ENCODE results near the gene NFATC2IP.
A peak's percentile ranks its signal among the peaks of the same experiment; 100 is the strongest.

Gene NFATC2IP

DNA sequence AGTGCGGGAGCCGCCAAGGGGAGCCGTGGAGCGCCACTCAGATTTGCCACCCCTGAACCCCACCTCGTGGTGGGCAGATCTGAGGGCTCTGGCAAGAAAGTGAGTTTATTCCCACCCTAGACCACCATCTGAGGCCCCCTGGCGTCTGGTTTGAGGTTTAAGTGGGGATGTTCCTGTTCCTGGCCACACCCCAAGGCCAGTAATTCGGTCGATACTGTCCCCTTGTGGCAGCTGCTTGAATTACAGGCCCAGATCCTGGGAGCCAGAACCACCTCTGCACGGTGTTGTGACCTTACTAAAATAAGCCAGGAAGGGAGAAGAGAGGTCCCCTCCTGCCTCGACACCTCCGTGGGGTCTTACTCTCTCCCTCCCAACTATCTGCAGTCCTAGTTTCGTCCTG, 30.8 kb downstream of the NFATC2IP start:
- DNase-seq (ENCODE audit: low read depth, low spot score), result no peak
- ChIA-PET CTCF (interaction anchor here (1.2 kb wide), 1 partner anchor 29 kb away, joined by 3 read pairs; no protein-coding TSS in a partner anchor), POLR2A (no interaction called here)
- H3K4me3 ChIP-seq (ENCODE audit: low read depth, low read length), result no peak overlapping the region
- TF ChIP-seq, protein P1, sequence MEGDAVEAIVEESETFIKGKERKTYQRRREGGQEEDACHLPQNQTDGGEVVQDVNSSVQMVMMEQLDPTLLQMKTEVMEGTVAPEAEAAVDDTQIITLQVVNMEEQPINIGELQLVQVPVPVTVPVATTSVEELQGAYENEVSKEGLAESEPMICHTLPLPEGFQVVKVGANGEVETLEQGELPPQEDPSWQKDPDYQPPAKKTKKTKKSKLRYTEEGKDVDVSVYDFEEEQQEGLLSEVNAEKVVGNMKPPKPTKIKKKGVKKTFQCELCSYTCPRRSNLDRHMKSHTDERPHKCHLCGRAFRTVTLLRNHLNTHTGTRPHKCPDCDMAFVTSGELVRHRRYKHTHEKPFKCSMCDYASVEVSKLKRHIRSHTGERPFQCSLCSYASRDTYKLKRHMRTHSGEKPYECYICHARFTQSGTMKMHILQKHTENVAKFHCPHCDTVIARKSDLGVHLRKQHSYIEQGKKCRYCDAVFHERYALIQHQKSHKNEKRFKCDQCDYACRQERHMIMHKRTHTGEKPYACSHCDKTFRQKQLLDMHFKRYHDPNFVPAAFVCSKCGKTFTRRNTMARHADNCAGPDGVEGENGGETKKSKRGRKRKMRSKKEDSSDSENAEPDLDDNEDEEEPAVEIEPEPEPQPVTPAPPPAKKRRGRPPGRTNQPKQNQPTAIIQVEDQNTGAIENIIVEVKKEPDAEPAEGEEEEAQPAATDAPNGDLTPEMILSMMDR (IDR thresholded peaks at IDR 0.05; ENCODE audit: insufficient read depth, low read length, missing control alignments), result peak; percentile 39

DNA sequence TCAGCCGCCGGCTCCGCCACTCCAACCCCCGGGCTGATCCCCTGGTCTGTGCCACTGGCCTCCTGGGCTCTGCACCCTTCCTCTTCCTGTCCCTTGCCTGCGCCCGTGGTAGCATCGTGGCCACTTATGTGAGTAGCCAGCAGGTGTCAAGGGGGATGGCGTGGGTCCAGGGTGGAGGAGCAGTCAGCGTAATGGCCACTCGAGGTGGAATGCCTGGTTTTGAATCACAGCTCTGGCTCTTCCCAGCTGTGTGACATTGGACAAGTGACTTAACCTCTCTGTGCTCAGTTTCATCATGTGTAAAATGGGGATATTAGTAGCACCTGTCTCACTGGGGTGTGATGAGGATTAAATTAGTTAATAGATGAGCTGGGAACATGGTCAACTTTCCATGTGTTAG, 31.7 kb downstream of the NFATC2IP start:
- DNase-seq (ENCODE audit: low read depth, low spot score), result no peak
- ChIA-PET CTCF (interaction anchor here (0.8 to 1.0 kb wide), 2 partner anchors 9 to 10 kb away, joined by 3 read pairs; no protein-coding TSS in a partner anchor), POLR2A (no interaction called here)
- no peak overlapping the region for H3K4me3 ChIP-seq (ENCODE audit: low read depth, low read length)
- TF ChIP-seq, protein P1 (IDR thresholded peaks at IDR 0.05; ENCODE audit: insufficient read depth, low read length, missing control alignments), result no peak

DNA sequence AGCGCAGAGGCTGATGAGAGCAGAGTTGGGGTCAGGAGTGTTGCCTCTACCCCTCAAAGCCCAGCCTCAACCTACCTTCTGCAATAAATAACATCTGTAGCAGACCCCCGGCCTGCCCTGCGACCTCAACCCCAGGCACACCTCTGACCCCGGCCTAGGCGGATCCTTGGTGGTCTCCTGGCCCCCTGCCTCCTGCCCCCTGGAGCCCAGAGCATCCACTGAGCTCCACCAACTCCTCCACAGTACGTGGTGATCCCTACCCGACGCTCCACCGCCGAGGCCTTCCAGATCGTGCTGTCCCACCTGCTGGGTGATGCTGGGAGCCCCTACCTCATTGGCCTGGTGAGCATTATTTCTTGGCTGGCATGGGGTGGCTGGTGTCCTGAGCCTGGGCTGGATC, 32.2 kb downstream of the NFATC2IP start:
- ChIA-PET POLR2A (no interaction called here), CTCF (interaction anchor here (0.8 to 1.0 kb wide), 2 partner anchors 9 kb away, joined by 3 read pairs; no protein-coding TSS in a partner anchor)
- no peak overlapping the region for H3K4me3 ChIP-seq (ENCODE audit: low read depth, low read length)
- no peak for DNase-seq (ENCODE audit: low read depth, low spot score)
- TF ChIP-seq, protein P1 (IDR thresholded peaks at IDR 0.05; ENCODE audit: insufficient read depth, low read length, missing control alignments), result no peak

DNA sequence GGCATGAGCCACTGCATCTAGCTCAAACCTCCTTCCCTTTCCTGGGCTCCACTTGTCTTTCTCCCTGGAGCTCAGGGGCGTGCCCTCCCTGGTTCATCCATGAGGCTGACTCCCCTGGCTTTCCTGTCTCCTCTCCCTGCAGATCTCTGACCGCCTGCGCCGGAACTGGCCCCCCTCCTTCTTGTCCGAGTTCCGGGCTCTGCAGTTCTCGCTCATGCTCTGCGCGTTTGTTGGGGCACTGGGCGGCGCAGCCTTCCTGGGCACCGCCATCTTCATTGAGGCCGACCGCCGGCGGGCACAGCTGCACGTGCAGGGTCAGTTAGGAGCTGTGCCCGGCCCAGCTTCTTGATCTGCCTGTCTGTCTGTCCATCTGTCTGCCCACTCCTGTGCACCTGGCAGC, 32.9 kb downstream of the NFATC2IP start:
- CTCF ChIA-PET, result interaction anchor here (1.0 kb wide), 1 partner anchor 8 kb away, joined by 3 read pairs; no protein-coding TSS in a partner anchor
- no peak for DNase-seq (ENCODE audit: low read depth, low spot score)
- no peak overlapping the region for H3K4me3 ChIP-seq (ENCODE audit: low read depth, low read length)
- TF ChIP-seq, protein P1 (IDR thresholded peaks at IDR 0.05; ENCODE audit: insufficient read depth, low read length, missing control alignments), result no peak
- POLR2A ChIA-PET, result no interaction called here

DNA sequence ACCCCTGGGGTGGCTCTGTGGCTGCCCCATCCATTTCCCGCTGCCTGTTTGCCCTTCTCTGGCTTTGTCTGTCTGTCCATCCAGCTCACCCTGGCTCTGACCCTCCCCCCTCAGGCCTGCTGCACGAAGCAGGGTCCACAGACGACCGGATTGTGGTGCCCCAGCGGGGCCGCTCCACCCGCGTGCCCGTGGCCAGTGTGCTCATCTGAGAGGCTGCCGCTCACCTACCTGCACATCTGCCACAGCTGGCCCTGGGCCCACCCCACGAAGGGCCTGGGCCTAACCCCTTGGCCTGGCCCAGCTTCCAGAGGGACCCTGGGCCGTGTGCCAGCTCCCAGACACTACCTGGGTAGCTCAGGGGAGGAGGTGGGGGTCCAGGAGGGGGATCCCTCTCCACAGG, 33.4 kb downstream of the NFATC2IP start:
- CTCF ChIA-PET, result no interaction called here
- POLR2A ChIA-PET, result no interaction called here

DNA sequence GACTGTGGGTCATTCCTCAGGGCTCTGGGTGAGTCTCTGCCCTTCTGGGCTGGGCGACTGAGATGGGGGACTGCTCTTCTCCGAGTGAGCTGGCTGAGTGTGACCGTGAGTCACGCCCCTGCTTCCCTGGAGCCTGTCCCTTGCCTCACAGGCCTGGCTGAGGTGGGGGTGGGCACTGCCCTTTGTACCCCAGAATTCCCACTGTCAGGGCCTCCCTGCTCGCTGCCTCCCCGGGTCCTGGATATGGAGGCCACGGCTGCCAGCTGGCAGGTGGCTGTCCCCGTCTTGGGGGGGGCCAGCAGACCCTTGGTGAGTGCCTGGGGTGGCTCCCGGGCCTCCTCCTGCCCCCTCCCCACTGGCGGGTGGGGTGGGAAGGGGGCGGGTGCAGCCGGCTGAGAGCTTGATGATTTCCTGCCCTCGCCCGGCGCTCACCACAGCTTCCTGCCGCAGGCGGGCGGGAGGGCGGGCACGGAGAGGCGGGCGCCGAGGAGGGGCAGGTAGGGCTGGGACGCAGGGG, 33.9 kb downstream of the NFATC2IP start, which contains the start of gene LAT:
TSS of gene LAT (plus strand) at position 434 of the 517 bp plus-strand sequence. CDS start 366 bp downstream, outside the sequence.
- no peak within 1 kb of the TSS for H3K4me3 ChIP-seq (ENCODE audit: low read depth, low read length)
- CTCF ChIA-PET, result no interaction called here
- no peak for DNase-seq (ENCODE audit: low read depth, low spot score)
- TF ChIP-seq, protein P1 (IDR thresholded peaks at IDR 0.05; ENCODE audit: insufficient read depth, low read length, missing control alignments), result no peak
- POLR2A ChIA-PET, result no interaction called here

More for the DNA sequence above, 33.4 kb downstream of the NFATC2IP start:
- TF ChIP-seq, protein P1 (IDR thresholded peaks at IDR 0.05; ENCODE audit: insufficient read depth, low read length, missing control alignments), result no peak
- H3K4me3 ChIP-seq (ENCODE audit: low read depth, low read length), result no peak overlapping the region
- DNase-seq (ENCODE audit: low read depth, low spot score), result no peak

Measured in AG04449 (cell line).